OCI-LY1 (cell line): ENCODE data around the gene CYB5B.

ENCODE experiments used
- H2AFZ ChIP-seq: fragments of 200-600 bp; sonication (generic), shearing (Covaris generic); 2 replicates; pipeline ENCODE4 v1.6.0; 2014; ENCODE audit warnings: antibody characterized with exemption, mild to moderate bottlenecking, low read length
- H3F3A ChIP-seq: fragments of 200-600 bp; sonication (generic), shearing (Covaris generic); 2 replicates; pipeline ENCODE4 v1.6.0; 2014; ENCODE audit warnings: mild to moderate bottlenecking, antibody characterized with exemption, low read length, moderate library complexity; ENCODE audit not compliant: insufficient read depth
- H3K27ac ChIP-seq: fragments of 200-600 bp; sonication (generic); 2 replicates; pipeline ENCODE4 v1.5.1; 2014; ENCODE audit warnings: low read length, mixed run types, mild to moderate bottlenecking, low read depth; ENCODE audit not compliant: poor library complexity, severe bottlenecking
- H3K27me3 ChIP-seq: fragments of 200-600 bp; sonication (generic); 2 replicates; pipeline ENCODE4 v1.6.0; 2014; ENCODE audit warnings: antibody characterized with exemption, mild to moderate bottlenecking, low read length, moderate library complexity; ENCODE audit not compliant: insufficient read depth
- H3K36me3 ChIP-seq: fragments of 200-600 bp; sonication (generic); 2 replicates; pipeline ENCODE4 v1.6.1; 2014; ENCODE audit warnings: mild to moderate bottlenecking, antibody characterized with exemption, low read length, moderate library complexity, mixed read lengths; ENCODE audit not compliant: insufficient read depth
- H3K4me1 ChIP-seq: fragments of 200-600 bp; sonication (generic); 2 replicates; pipeline ENCODE4 v1.5.1; 2014; ENCODE audit warnings: mild to moderate bottlenecking, low read length, moderate library complexity; ENCODE audit not compliant: insufficient read depth, severe bottlenecking
- H3K4me2 ChIP-seq: fragments of 200-600 bp; sonication (generic), shearing (Covaris generic); 2 replicates; pipeline ENCODE4 v1.6.1; 2014; ENCODE audit warnings: low read length
- H3K4me3 ChIP-seq: fragments of 200-600 bp; sonication (generic); 2 replicates; pipeline ENCODE4 v1.5.1; 2014; ENCODE audit warnings: low read length, low read depth, mild to moderate bottlenecking, mixed read lengths; ENCODE audit not compliant: poor library complexity, severe bottlenecking
- H3K79me2 ChIP-seq: fragments of 200-600 bp; shearing (Covaris generic); 2 replicates; pipeline ENCODE4 v1.6.1; 2016; ENCODE audit warnings: mixed run types, low read length, mixed read lengths; ENCODE audit not compliant: insufficient read depth
- H3K9ac ChIP-seq: fragments of 200-600 bp; sonication (generic), shearing (Covaris generic); 2 replicates; pipeline ENCODE4 v1.6.1; 2014; ENCODE audit warnings: mild to moderate bottlenecking, low read length, mixed read lengths
- H3K9me2 ChIP-seq: fragments of 200-600 bp; sonication (generic), shearing (Covaris generic); 2 replicates; pipeline ENCODE4 v1.6.1; 2014; ENCODE audit warnings: low read depth, mild to moderate bottlenecking, low read length, mixed read lengths
- H3K9me3 ChIP-seq: fragments of 200-600 bp; shearing (Covaris generic); 2 replicates; pipeline ENCODE4 v1.6.1; 2014; ENCODE audit warnings: low read length, mixed read lengths
- H4K20me1 ChIP-seq: fragments of 200-600 bp; sonication (generic), shearing (Covaris generic); 2 replicates; pipeline ENCODE4 v1.6.0; 2016; ENCODE audit warnings: mild to moderate bottlenecking, low read length; ENCODE audit not compliant: insufficient read depth
- CTCF ChIP-seq: fragments of 200-600 bp; sonication (generic), shearing (Covaris generic); IDR thresholded peaks from 2 replicates; pipeline ENCODE4 v1.5.1; 2017; ENCODE audit warnings: mild to moderate bottlenecking, antibody characterized with exemption, low read length, moderate library complexity, mixed read lengths
- EZH2 ChIP-seq: fragments of 200-600 bp; sonication (generic), shearing (Covaris generic); IDR thresholded peaks from 2 replicates; pipeline ENCODE4 v1.8.0; 2017; ENCODE audit warnings: borderline replicate concordance, mixed run types, mild to moderate bottlenecking, antibody characterized with exemption, low read length, moderate library complexity, mixed read lengths

CYB5B gene

GRCh38 chr16:69405326-69405725, 19.1 kb upstream of the CYB5B start:
- Histone ChIP-seq H3K4me1 (peaks cover 6% of the 10 kb centered on the region), H3K36me3 (no peaks in the 10 kb centered on the region), H3K9me2 (no peaks in the 10 kb centered on the region), H4K20me1 (no peaks in the 10 kb centered on the region), H3F3A (no peaks in the 10 kb centered on the region), H3K27ac (no peak overlapping the region), H3K27me3 (no peaks in the 10 kb centered on the region), H3K9me3 (no peaks in the 10 kb centered on the region), H3K79me2 (no peaks in the 10 kb centered on the region), H3K9ac (no peak overlapping the region), H3K4me3 (no peak overlapping the region), H2AFZ (no peak overlapping the region), H3K4me2 (no peak overlapping the region)
- no peak for TF ChIP-seq EZH2
- no peak for TF ChIP-seq CTCF

- TF ChIP-seq EZH2 (no peak), CTCF (no peak)
- Histone ChIP-seq H3K36me3 (no peaks in the 10 kb centered on the region), H3K4me1 (peaks cover 6% of the 10 kb centered on the region), H3F3A (no peaks in the 10 kb centered on the region), H3K27me3 (no peaks in the 10 kb centered on the region), H3K9ac (no peak overlapping the region), H2AFZ (no peak overlapping the region), H3K9me3 (no peaks in the 10 kb centered on the region), H4K20me1 (no peaks in the 10 kb centered on the region), H3K4me3 (no peak overlapping the region), H3K4me2 (no peak overlapping the region), H3K27ac (no peak overlapping the region), H3K79me2 (no peaks in the 10 kb centered on the region), H3K9me2 (no peaks in the 10 kb centered on the region)
Observed at GRCh38 chr16:69405757-69406156, 18.7 kb upstream of the CYB5B start.

DNA sequence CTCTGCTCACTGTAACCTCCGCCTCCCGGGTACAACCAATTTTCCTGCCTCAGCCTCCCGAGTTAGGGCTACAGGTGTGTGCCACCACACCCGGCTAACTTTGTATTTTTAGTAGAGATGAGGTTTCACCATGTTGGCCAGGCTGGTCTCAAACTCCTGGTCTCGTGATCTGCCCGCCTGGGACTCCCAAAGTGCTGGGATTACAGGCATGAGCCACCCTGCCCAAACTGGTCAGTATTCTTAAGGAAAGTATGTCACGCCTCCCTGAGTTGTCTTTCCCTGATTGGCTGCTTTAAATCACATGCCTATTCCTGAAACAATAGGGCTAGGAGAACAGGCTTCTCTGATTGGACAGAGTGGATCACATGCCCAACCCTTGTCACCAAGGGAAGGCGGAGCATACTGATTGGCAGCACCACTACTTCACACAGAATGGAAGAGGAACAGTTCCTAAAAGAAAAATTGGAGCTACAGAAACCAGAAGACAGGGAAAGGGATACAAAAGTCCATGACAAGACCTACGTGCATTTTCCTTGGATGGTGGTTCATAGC, 17.6 kb upstream of the CYB5B start:
- H4K20me1 ChIP-seq, result no peaks in the 10 kb centered on the region
- no peak overlapping the region for H3K27ac ChIP-seq
- H3K27me3 ChIP-seq, result no peaks in the 10 kb centered on the region
- H2AFZ ChIP-seq, result no peak overlapping the region
- peaks cover 6% of the 10 kb centered on the region for H3K4me1 ChIP-seq
- H3K9me2 ChIP-seq, result no peaks in the 10 kb centered on the region
- no peaks in the 10 kb centered on the region for H3K9me3 ChIP-seq
- no peak overlapping the region for H3K9ac ChIP-seq
- no peaks in the 10 kb centered on the region for H3F3A ChIP-seq
- no peak overlapping the region for H3K4me3 ChIP-seq
- TF ChIP-seq CTCF, result no peak
- no peak for TF ChIP-seq EZH2
- H3K4me2 ChIP-seq, result no peak overlapping the region
- no peaks in the 10 kb centered on the region for H3K36me3 ChIP-seq
- H3K79me2 ChIP-seq, result no peaks in the 10 kb centered on the region
